SK-N-SH (cell line): ENCODE measurements around the gene BCL11A. TPM values are rescaled to one million over a fixed set of nuclear protein-coding genes. Genes with fewer than 3 reads are reported as not detected.

ENCODE experiments used
- CTCF ChIA-PET: fragments of 300-600, 350-600 bp; formaldehyde crosslinking; extraction: SDS; loops from one replicate; lab custom pipeline; 2021; lab: Yijun Ruan, JAX
- POLR2A ChIA-PET: fragments of 350-600 bp; sonication (Branson Sonifier 250); formaldehyde crosslinking; extraction: SDS; loops from one replicate; lab custom pipeline; 2020; ENCODE audit warnings: antibody characterized with exemption, inconsistent platforms; lab: Yijun Ruan, JAX
- DNase-seq: peaks from one replicate; pipeline ENCODE4 v3.0.0; 2012
- H2AFZ ChIP-seq: fragments of 200-600 bp; sonication (generic); 2 replicates; pipeline ENCODE4 v1.8.1; 2016; ENCODE audit warnings: antibody characterized with exemption, mild to moderate bottlenecking, low read depth
- H3F3A ChIP-seq: fragments of 200-600 bp; sonication (generic); replicated peaks from 2 replicates; pipeline ENCODE3; 2016; ENCODE audit warnings: antibody characterized with exemption, mild to moderate bottlenecking; ENCODE audit not compliant: insufficient read depth
- H3K27ac ChIP-seq, 2 experiments: fragments of 200-500 bp in 1 of 2; fragments of 200-600 bp in 1 of 2; sonication (Bioruptor generic) in 1 of 2; sonication (generic), shearing (Covaris generic) in 1 of 2; 2 replicates each; pipeline versions ENCODE4 v1.5.1 to v1.6.1; 2014 to 2016; ENCODE audit warnings: low read depth in 2 of 2, inconsistent platforms in 1 of 2, low read length in 1 of 2, mild to moderate bottlenecking in 1 of 2, mixed read lengths in 1 of 2
- H3K27me3 ChIP-seq: fragments of 200-600 bp; sonication (generic), shearing (Covaris generic); 2 replicates; pipeline ENCODE4 v1.6.1; 2016; ENCODE audit warnings: mixed run types; ENCODE audit not compliant: insufficient read depth
- H3K36me3 ChIP-seq, 2 experiments: fragments of 200-500 bp in 1 of 2; fragments of 200-600 bp in 1 of 2; sonication (Bioruptor generic) in 1 of 2; sonication (generic) in 1 of 2; replicated peaks in 1 of 2; 2 replicates each; pipeline versions ENCODE3 to v1.5.1; 2014 to 2016; ENCODE audit warnings: low read length in 1 of 2, mild to moderate bottlenecking in 1 of 2; ENCODE audit not compliant: insufficient read depth in 2 of 2, control insufficient read depth in 1 of 2
- H3K4me1 ChIP-seq, 2 experiments: fragments of 200-500 bp in 1 of 2; fragments of 200-600 bp in 1 of 2; sonication (Bioruptor generic) in 1 of 2; sonication (generic), shearing (Covaris generic) in 1 of 2; 2 replicates each; pipeline versions ENCODE4 v1.5.1 to v1.6.1; 2014 to 2016; ENCODE audit warnings: low read depth in 1 of 2, low read length in 1 of 2, mixed run types in 1 of 2; ENCODE audit not compliant: insufficient read depth in 2 of 2, control insufficient read depth in 1 of 2
- H3K4me2 ChIP-seq: fragments of 200-600 bp; sonication (generic), shearing (Covaris generic); 2 replicates; pipeline ENCODE4 v1.6.1; 2017; ENCODE audit warnings: mixed run types
- H3K4me3 ChIP-seq, 2 experiments: fragments of 200-500 bp in 1 of 2; fragments of 200-600 bp in 1 of 2; sonication (Bioruptor generic) in 1 of 2; sonication (generic), shearing (Covaris generic) in 1 of 2; 2 replicates each; pipeline versions ENCODE4 v1.5.1 to v1.8.1; 2014 to 2016; ENCODE audit warnings: low read depth in 2 of 2, inconsistent platforms in 1 of 2, low read length in 1 of 2, mild to moderate bottlenecking in 1 of 2, mixed read lengths in 1 of 2, moderate library complexity in 1 of 2
- H3K79me2 ChIP-seq: fragments of 200-600 bp; sonication (generic); 2 replicates; pipeline ENCODE4 v1.8.1; 2017; ENCODE audit warnings: mild to moderate bottlenecking; ENCODE audit not compliant: insufficient read depth
- H3K9ac ChIP-seq: fragments of 200-600 bp; sonication (generic); 2 replicates; pipeline ENCODE4 v1.6.1; 2017; ENCODE audit warnings: mixed run types
- H3K9me2 ChIP-seq: fragments of 200-600 bp; sonication (generic); 2 replicates; pipeline ENCODE4 v1.6.1; 2017; ENCODE audit warnings: mixed run types
- H3K9me3 ChIP-seq: fragments of 200-600 bp; sonication (generic); 2 replicates; pipeline ENCODE4 v1.6.1; 2017; ENCODE audit warnings: mixed run types, mild to moderate bottlenecking, moderate library complexity
- H4K20me1 ChIP-seq: fragments of 200-600 bp; sonication (generic); 2 replicates; pipeline ENCODE4 v1.6.1; 2017; ENCODE audit warnings: mild to moderate bottlenecking, mixed run types; ENCODE audit not compliant: insufficient read depth
- CHD2 ChIP-seq: fragments of 150-350 bp; IDR thresholded peaks from 2 replicates; pipeline ENCODE4 v1.6.1; 2018; ENCODE audit warnings: low read length; ENCODE audit not compliant: partially characterized antibody
- EZH2phosphoT487 ChIP-seq: fragments of 200-600 bp; sonication (generic); IDR thresholded peaks from 2 replicates; pipeline ENCODE4 v1.6.1; 2017; ENCODE audit warnings: low read depth, mixed run types, mild to moderate bottlenecking, antibody characterized with exemption, moderate library complexity, borderline replicate concordance
- FOXJ3 ChIP-seq: sonication (generic); formaldehyde crosslinking; IDR thresholded peaks from 2 replicates; pipeline ENCODE4 v1.5.1; 2020; ENCODE audit warnings: mild to moderate bottlenecking, missing genetic modification reagents
- FOXM1 ChIP-seq: IDR thresholded peaks from 2 replicates; pipeline ENCODE4 v1.4.0; 2012; ENCODE audit warnings: low read depth, mild to moderate bottlenecking
- IRF3 ChIP-seq: fragments of 150-350 bp; IDR thresholded peaks from 2 replicates; pipeline ENCODE4 v1.6.1; 2016; ENCODE audit warnings: mild to moderate bottlenecking, low read depth, low read length
- JUND ChIP-seq: IDR thresholded peaks from 2 replicates; pipeline ENCODE4 v1.4.0; 2012
- MXI1 ChIP-seq: IDR thresholded peaks from 2 replicates; pipeline ENCODE4 v1.6.1; 2012; ENCODE audit warnings: mild to moderate bottlenecking, low read depth, low read length, improper control_type of control experiment
- NFIC ChIP-seq: IDR thresholded peaks from 2 replicates; pipeline ENCODE4 v1.4.0; 2012; ENCODE audit warnings: borderline replicate concordance
- NRF1 ChIP-seq: IDR thresholded peaks from 2 replicates; pipeline ENCODE4 v1.6.1; 2012; ENCODE audit warnings: low read depth, mild to moderate bottlenecking, low read length
- PBX3 ChIP-seq: IDR thresholded peaks from 2 replicates; pipeline ENCODE4; 2012
- POLR2AphosphoS5 ChIP-seq: IDR thresholded peaks from 2 replicates; pipeline ENCODE4 v1.6.1; 2012; ENCODE audit warnings: low read depth, low read length
- RAD21 ChIP-seq: IDR thresholded peaks from 2 replicates; pipeline ENCODE4 v1.6.1; 2012; ENCODE audit warnings: mild to moderate bottlenecking, low read length
- REST ChIP-seq: IDR thresholded peaks from 2 replicates; pipeline ENCODE4 v1.6.1; 2012; ENCODE audit warnings: mild to moderate bottlenecking, low read depth, low read length, moderate library complexity
- RFX5 ChIP-seq: IDR thresholded peaks from 2 replicates; pipeline ENCODE4 v1.6.1; 2012; ENCODE audit warnings: mild to moderate bottlenecking, improper control_type of control experiment, low read length
- TAF1 ChIP-seq: IDR thresholded peaks from 2 replicates; pipeline ENCODE4 v1.6.1; 2012; ENCODE audit warnings: low read depth, mild to moderate bottlenecking, low read length, moderate library complexity, borderline replicate concordance
- USF1 ChIP-seq: IDR thresholded peaks from 2 replicates; pipeline ENCODE4 v1.4.0; 2012; ENCODE audit warnings: low read depth, borderline replicate concordance
- YY1 ChIP-seq: IDR thresholded peaks from 2 replicates; pipeline ENCODE4 v1.4.0; 2012; ENCODE audit warnings: low read depth, mild to moderate bottlenecking
- WGBS: methylation state at CpG from one replicate; pipeline ENCODE4 v1.1.6; 2017; ENCODE audit warnings: low lambda C conversion rate; 5-methylcytosine and 5-hydroxymethylcytosine counted together
- polyA plus RNA-seq, 3 experiments: library from polyadenylated mRNA; depleted of rRNA; stranded (reverse); fragments of >200 nt; gene quantifications; 2 replicates each; pipeline ENCODE4 v1.2.3, GENCODE V29; 2012

Gene BCL11A
- polyA plus RNA-seq, 1 of the 3 experiments (the other 2 are of a cell fraction) = 1.9 TPM

GRCh38 chr2:60530660-60531281 lies 22.7 kb downstream of the BCL11A start:
- H4K20me1 ChIP-seq = no peaks in the 10 kb centered on the region

GRCh38 chr2:60529785-60530627 lies 23.4 kb downstream of the BCL11A start:
- ChIA-PET CTCF (interaction anchor here (2.2 to 2.5 kb wide), 3 partner anchors 19 to 52 kb away, joined by 9 read pairs; no protein-coding TSS in a partner anchor), POLR2A (no interaction called here)
- Histone ChIP-seq H3K9me2 (no peaks in the 10 kb centered on the region), H2AFZ (peak overlapping the region; percentile 39; the same call in 1 of the 2 replicates), H3K4me3 (peak overlapping the region in 1 of 2 experiments; percentile 37; a peak in 2 of 4 replicates), H3K9ac (no peak overlapping the region; the same call in 1 of the 2 replicates), H3K9me3 (no peaks in the 10 kb centered on the region), H3K4me1 (peaks cover 21 to 23% of the 10 kb centered on the region in 2 experiments), H3K36me3 (no peaks in the 10 kb centered on the region), H4K20me1 (no peaks in the 10 kb centered on the region), H3F3A (no peaks in the 10 kb centered on the region), H3K4me2 (peak overlapping the region; percentile 59), H3K79me2 (peaks cover 31% of the 10 kb centered on the region; the same call in 1 of the 2 replicates), H3K27ac (peak overlapping the region in 1 of 2 experiments; percentile 2; a peak in 1 of 4 replicates), H3K27me3 (no peaks in the 10 kb centered on the region)
- DNase-seq = peak; percentile 30
- 42% methylated on average over 17 of the region's 17 CpGs for WGBS
- TF ChIP-seq TAF1 = no peak
- TF ChIP-seq REST = no peak
- no peak for TF ChIP-seq RFX5
- TF ChIP-seq USF1 = no peak
- no peak for TF ChIP-seq MXI1
- TF ChIP-seq JUND = no peak
- TF ChIP-seq YY1 = no peak
- TF ChIP-seq CHD2 = no peak
- TF ChIP-seq FOXM1 = no peak
- no peak for TF ChIP-seq FOXJ3 (CRISPR knock-in tag)
- TF ChIP-seq RAD21 = no peak
- no peak for TF ChIP-seq EZH2phosphoT487
- no peak for TF ChIP-seq IRF3

More at GRCh38 chr2:60530660-60531281, 22.7 kb downstream of the BCL11A start:
- Histone ChIP-seq H2AFZ (peak overlapping the region; percentile 39; the same call in 1 of the 2 replicates), H3K9me2 (no peaks in the 10 kb centered on the region), H3K4me3 (peak overlapping the region in 1 of 2 experiments; percentile 37; a peak in 2 of 4 replicates), H3K36me3 (no peaks in the 10 kb centered on the region), H3K4me1 (peaks cover 21 to 23% of the 10 kb centered on the region in 2 experiments), H3K4me2 (peak overlapping the region; percentile 59), H3F3A (no peaks in the 10 kb centered on the region), H3K27me3 (no peaks in the 10 kb centered on the region), H3K9me3 (no peaks in the 10 kb centered on the region), H3K9ac (no peak overlapping the region; the same call in 1 of the 2 replicates), H3K27ac (peak overlapping the region in 1 of 2 experiments; percentile 2; a peak in 1 of 4 replicates), H3K79me2 (peaks cover 31% of the 10 kb centered on the region; the same call in 1 of the 2 replicates)
- CTCF ChIA-PET = interaction anchor here (0.6 to 2.4 kb wide), 3 partner anchors 31 to 175 kb away, joined by 3 to 9 read pairs (median 9); no protein-coding TSS in a partner anchor
- 23% methylated on average over 12 of the region's 12 CpGs for WGBS
- peak; percentile 72 for DNase-seq
- TF ChIP-seq PBX3 (peak; percentile 41; the same call in 1 of the 2 replicates), NRF1 (no peak), POLR2AphosphoS5 (no peak), NFIC (peak; percentile 84)
- POLR2A ChIA-PET = no interaction called here
